Measurements from ENCODE around the gene ALDH1B1. TPM values are rescaled to one million over a fixed set of nuclear protein-coding genes. Genes with fewer than 3 reads are reported as not detected.

The ALDH1B1 gene
- total and polyA plus RNA-seq, 2 donors (not counting 3 experiments of a cell fraction or from before 2014, with no cell fraction given) = 11.5 to 20.5 TPM

- no peak for FAIRE-seq
- BruUV-seq (replicated peaks) = no TSS peak
- intact Hi-C loops (cut with micrococcal nuclease) = no loop called here
- no peaks in the 10 kb centered on the region for H3K79me2 ChIP-seq (ENCODE audit: control insufficient read depth, insufficient read depth, low read length)
- H2AFZ ChIP-seq (ENCODE audit: low read depth, low read length) = no peak overlapping the region
- peaks cover 3% of the 10 kb centered on the region for H3K4me1 ChIP-seq (ENCODE audit: control insufficient read depth, extremely low read depth, insufficient read depth, low read length)
- H3K4me3 ChIP-seq (replicated peaks in 1 of 3; ENCODE audit: insufficient read depth in 1 of 3, low read depth in 1 of 3, low read length in 3 of 3) = no peak overlapping the region
- H4K20me1 ChIP-seq (replicated peaks; ENCODE audit: control insufficient read depth, extremely low read depth, insufficient read depth, low read length) = no peaks in the 10 kb centered on the region
- no peak overlapping the region for H3K27ac ChIP-seq (ENCODE audit: insufficient read depth, low read depth, low read length)
- no peaks in the 10 kb centered on the region for H3K9me1 ChIP-seq (replicated peaks; ENCODE audit: control insufficient read depth, extremely low read depth, insufficient read depth, low read length)
- ChIA-PET POLR2A (no interaction called here), CTCF (interaction anchor here (1.4 kb wide), 1 partner anchor 8 kb away, joined by 3 read pairs; no protein-coding TSS in a partner anchor)
- no peak overlapping the region for H3K4me2 ChIP-seq (ENCODE audit: insufficient read depth, low read length)
- no peaks in the 10 kb centered on the region for H3K36me3 ChIP-seq (ENCODE audit: control insufficient read depth in 2 of 2, extremely low read depth in 1 of 2, insufficient read depth in 2 of 2, low read length in 2 of 2)
- H3K9ac ChIP-seq (replicated peaks; ENCODE audit: extremely low read depth, insufficient read depth, low read length) = no peak overlapping the region
- H3K9me3 ChIP-seq (replicated peaks; ENCODE audit: control insufficient read depth, insufficient read depth, low read length) = no peaks in the 10 kb centered on the region
- no peak for TF ChIP-seq MAX (IDR thresholded peaks at IDR 0.05; ENCODE audit: insufficient read depth, insufficient read length)
- no peak for TF ChIP-seq POLR2A (IDR thresholded peaks at IDR 0.05; ENCODE audit: low read depth, low read length)
- DNase-seq (ENCODE audit: low read depth, low spot score) = no peak
- H3K27me3 ChIP-seq (ENCODE audit: control insufficient read depth in 2 of 2, insufficient read depth in 2 of 2, low read length in 2 of 2) = peaks cover 42 to 44% of the 10 kb centered on the region in 2 experiments
- dilution Hi-C loops (cut with MboI; ENCODE audit: extremely low pct_ligation_motif_present, low sequenced_read_pairs) = no loop called here
These were observed 29.2 kb downstream of the ALDH1B1 start for GRCh38 chr9:38421498-38422211.

GRCh38 chr9:38422555-38423260 is 30.2 kb downstream of the ALDH1B1 start:
- Histone ChIP-seq H3K27ac (ENCODE audit: insufficient read depth, low read depth, low read length) (no peak overlapping the region), H3K4me1 (ENCODE audit: control insufficient read depth, extremely low read depth, insufficient read depth, low read length) (peaks cover 3% of the 10 kb centered on the region), H3K27me3 (ENCODE audit: control insufficient read depth in 2 of 2, insufficient read depth in 2 of 2, low read length in 2 of 2) (peaks cover 43 to 44% of the 10 kb centered on the region in 2 experiments), H3K9ac (replicated peaks; ENCODE audit: extremely low read depth, insufficient read depth, low read length) (no peak overlapping the region), H3K4me2 (ENCODE audit: insufficient read depth, low read length) (no peak overlapping the region), H4K20me1 (replicated peaks; ENCODE audit: control insufficient read depth, extremely low read depth, insufficient read depth, low read length) (no peaks in the 10 kb centered on the region), H3K9me3 (replicated peaks; ENCODE audit: control insufficient read depth, insufficient read depth, low read length) (no peaks in the 10 kb centered on the region), H3K4me3 (replicated peaks in 1 of 3; ENCODE audit: insufficient read depth in 1 of 3, low read depth in 1 of 3, low read length in 3 of 3) (no peak overlapping the region), H2AFZ (ENCODE audit: low read depth, low read length) (no peak overlapping the region), H3K79me2 (ENCODE audit: control insufficient read depth, insufficient read depth, low read length) (no peaks in the 10 kb centered on the region), H3K9me1 (replicated peaks; ENCODE audit: control insufficient read depth, extremely low read depth, insufficient read depth, low read length) (no peaks in the 10 kb centered on the region), H3K36me3 (ENCODE audit: control insufficient read depth in 2 of 2, extremely low read depth in 1 of 2, insufficient read depth in 2 of 2, low read length in 2 of 2) (no peaks in the 10 kb centered on the region)
- TF ChIP-seq POLR2AphosphoS5 (IDR thresholded peaks at IDR 0.05; ENCODE audit: insufficient read depth, low read depth, low read length) = no peak
- CTCF ChIA-PET = interaction anchor here (1.8 kb wide), 1 partner anchor 10 kb away, joined by 6 read pairs; no protein-coding TSS in a partner anchor
- dilution Hi-C loops (cut with MboI; ENCODE audit: extremely low pct_ligation_motif_present, low sequenced_read_pairs) (no loop called here), intact Hi-C loops (cut with micrococcal nuclease) (no loop called here)
- no peak for DNase-seq (ENCODE audit: low read depth, low spot score)
- no TSS peak for BruUV-seq (replicated peaks)
- no peak for FAIRE-seq
- POLR2A ChIA-PET = no interaction called here

Measured in endothelial cell of umbilical vein (primary cell).